SK-N-SH treated with all-trans-retinoic acid at 6 μM for 48 hours (cell line): ENCODE measurements around the gene CDKN2AIPNL.

ENCODE experiments used
- CREB5 ChIP-seq: fragments of 250-450 bp; sonication (Bioruptor Pico); IDR thresholded peaks from 2 replicates; pipeline ENCODE4 v1.5.1; 2020; ENCODE audit warnings: low read depth, mild to moderate bottlenecking, moderate library complexity
- CSDC2 ChIP-seq: fragments of 250-450 bp; sonication (Bioruptor Pico); IDR thresholded peaks from 2 replicates; pipeline ENCODE4 v1.5.0; 2020; ENCODE audit warnings: mild to moderate bottlenecking, moderate library complexity
- ESRRG ChIP-seq: fragments of 250-450 bp; sonication (Bioruptor Pico); IDR thresholded peaks from 2 replicates; pipeline ENCODE4 v1.6.1; 2021; ENCODE audit warnings: mild to moderate bottlenecking
- OSR1 ChIP-seq: fragments of 250-450 bp; sonication (Bioruptor Pico); IDR thresholded peaks from 2 replicates; pipeline ENCODE4 v1.8.0; 2022; ENCODE audit warnings: moderate library complexity, mild to moderate bottlenecking, inconsistent platforms
- PPARA ChIP-seq: fragments of 250-450 bp; sonication (Bioruptor Pico); IDR thresholded peaks from 2 replicates; pipeline ENCODE4 v1.5.0; 2020; ENCODE audit warnings: mild to moderate bottlenecking, borderline replicate concordance
- TF ChIP-seq, protein P1 (sequence below): fragments of 250-450 bp; sonication (Bioruptor Pico); IDR thresholded peaks from 2 replicates; pipeline ENCODE4 v1.8.0; 2020; ENCODE audit warnings: mild to moderate bottlenecking, moderate library complexity, borderline replicate concordance

DNA sequence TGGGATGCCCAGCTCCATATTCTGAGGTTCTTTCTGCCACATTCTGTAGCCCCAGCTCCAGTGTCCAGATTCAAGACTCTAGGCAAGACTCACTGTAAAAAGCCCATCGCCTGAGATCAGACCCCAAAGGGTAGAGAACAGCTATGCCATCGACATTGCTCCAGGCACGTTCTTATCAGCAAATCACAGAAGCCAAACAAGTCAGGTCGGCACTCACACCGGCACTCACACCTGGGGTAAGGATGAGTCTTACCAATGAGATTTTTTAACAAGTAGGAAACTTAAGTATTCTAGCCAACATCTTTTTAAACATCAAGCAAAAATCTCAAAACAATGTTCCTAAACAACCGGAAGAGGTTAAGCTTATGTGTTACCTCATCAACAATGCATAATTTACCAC is 2.4 kb downstream of the CDKN2AIPNL start:
- TF ChIP-seq CSDC2 (no peak), PPARA (no peak), OSR1 (CRISPR knock-in tag) (no peak), ESRRG (no peak), CREB5 (CRISPR knock-in tag) (no peak)
- TF ChIP-seq, protein P1, sequence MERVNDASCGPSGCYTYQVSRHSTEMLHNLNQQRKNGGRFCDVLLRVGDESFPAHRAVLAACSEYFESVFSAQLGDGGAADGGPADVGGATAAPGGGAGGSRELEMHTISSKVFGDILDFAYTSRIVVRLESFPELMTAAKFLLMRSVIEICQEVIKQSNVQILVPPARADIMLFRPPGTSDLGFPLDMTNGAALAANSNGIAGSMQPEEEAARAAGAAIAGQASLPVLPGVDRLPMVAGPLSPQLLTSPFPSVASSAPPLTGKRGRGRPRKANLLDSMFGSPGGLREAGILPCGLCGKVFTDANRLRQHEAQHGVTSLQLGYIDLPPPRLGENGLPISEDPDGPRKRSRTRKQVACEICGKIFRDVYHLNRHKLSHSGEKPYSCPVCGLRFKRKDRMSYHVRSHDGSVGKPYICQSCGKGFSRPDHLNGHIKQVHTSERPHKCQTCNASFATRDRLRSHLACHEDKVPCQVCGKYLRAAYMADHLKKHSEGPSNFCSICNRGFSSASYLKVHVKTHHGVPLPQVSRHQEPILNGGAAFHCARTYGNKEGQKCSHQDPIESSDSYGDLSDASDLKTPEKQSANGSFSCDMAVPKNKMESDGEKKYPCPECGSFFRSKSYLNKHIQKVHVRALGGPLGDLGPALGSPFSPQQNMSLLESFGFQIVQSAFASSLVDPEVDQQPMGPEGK (CRISPR knock-in tag), result no peak
